ENCODE results near the gene OSMR. TPM values are rescaled to one million over a fixed set of nuclear protein-coding genes. Genes with fewer than 3 reads are reported as not detected.

The OSMR gene
- total RNA-seq, 3 donors from 2014 or later = 3.3 to 24.9 (median 13.0) TPM

DNA sequence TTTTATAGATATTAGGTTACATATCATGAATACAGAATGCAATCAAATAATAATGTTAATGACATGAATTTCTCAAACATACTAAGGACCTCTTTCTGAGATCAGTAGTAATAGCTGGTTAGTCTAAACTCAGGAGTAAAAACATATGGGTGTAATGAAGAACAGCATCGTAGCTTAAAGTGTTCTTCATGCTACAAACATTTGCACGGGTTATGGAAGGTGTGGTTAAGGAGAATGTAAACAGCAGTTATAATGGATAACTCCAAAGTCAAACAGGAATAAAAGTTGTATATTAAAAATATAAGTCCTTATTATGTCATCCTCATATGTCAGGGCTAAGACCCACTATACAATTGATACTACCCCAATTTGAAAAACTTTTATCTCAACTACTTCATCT lies 115.9 kb downstream of the OSMR start:
- H3K36me3 ChIP-seq (ENCODE audit: low read depth) = no peaks in the 10 kb centered on the region
- TF ChIP-seq, protein P1, sequence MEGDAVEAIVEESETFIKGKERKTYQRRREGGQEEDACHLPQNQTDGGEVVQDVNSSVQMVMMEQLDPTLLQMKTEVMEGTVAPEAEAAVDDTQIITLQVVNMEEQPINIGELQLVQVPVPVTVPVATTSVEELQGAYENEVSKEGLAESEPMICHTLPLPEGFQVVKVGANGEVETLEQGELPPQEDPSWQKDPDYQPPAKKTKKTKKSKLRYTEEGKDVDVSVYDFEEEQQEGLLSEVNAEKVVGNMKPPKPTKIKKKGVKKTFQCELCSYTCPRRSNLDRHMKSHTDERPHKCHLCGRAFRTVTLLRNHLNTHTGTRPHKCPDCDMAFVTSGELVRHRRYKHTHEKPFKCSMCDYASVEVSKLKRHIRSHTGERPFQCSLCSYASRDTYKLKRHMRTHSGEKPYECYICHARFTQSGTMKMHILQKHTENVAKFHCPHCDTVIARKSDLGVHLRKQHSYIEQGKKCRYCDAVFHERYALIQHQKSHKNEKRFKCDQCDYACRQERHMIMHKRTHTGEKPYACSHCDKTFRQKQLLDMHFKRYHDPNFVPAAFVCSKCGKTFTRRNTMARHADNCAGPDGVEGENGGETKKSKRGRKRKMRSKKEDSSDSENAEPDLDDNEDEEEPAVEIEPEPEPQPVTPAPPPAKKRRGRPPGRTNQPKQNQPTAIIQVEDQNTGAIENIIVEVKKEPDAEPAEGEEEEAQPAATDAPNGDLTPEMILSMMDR (IDR thresholded peaks at IDR 0.05) = no peak
- no peaks in the 10 kb centered on the region for H3K4me1 ChIP-seq (ENCODE audit: low read depth)
- no peak for DNase-seq
- no peaks in the 10 kb centered on the region for H3K9me3 ChIP-seq
- no peak for ATAC-seq
- no peak overlapping the region for H3K4me3 ChIP-seq
- intact Hi-C loops (cut with DNase I, micrococcal nuclease) = no loop called here

GRCh38 chr5:38968665-38969064 lies 122.9 kb downstream of the OSMR start:
- H3K4me1 ChIP-seq (ENCODE audit: low read depth) = no peaks in the 10 kb centered on the region
- ATAC-seq = no peak
- no peak for DNase-seq
- no peak overlapping the region for H3K4me3 ChIP-seq
- intact Hi-C loops (cut with DNase I, micrococcal nuclease) = no loop called here
- TF ChIP-seq, protein P1 (IDR thresholded peaks at IDR 0.05) = no peak
- no peaks in the 10 kb centered on the region for H3K9me3 ChIP-seq
- no peaks in the 10 kb centered on the region for H3K36me3 ChIP-seq (ENCODE audit: low read depth)

DNA sequence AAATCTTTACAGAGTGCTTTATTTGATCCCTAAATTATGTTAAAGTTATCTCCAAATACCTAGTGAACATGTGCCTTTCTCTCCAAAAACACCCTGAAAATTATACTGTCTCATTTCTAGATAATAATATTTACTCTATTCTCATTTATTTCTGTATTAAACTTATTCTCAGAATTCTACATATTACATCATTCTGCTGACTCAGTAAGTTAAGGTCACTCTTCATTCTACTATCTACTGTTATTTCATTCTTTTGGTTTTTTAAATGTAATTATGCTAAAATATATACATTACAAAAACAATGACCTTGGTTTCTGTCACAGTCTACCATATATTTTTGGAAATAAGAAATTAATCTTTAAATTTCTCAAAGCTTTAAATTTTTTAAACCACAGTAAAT lies 132.2 kb downstream of the OSMR start:
- no peak overlapping the region for H3K4me3 ChIP-seq
- DNase-seq = no peak
- no peaks in the 10 kb centered on the region for H3K9me3 ChIP-seq
- H3K36me3 ChIP-seq (ENCODE audit: low read depth) = no peaks in the 10 kb centered on the region
- TF ChIP-seq, protein P1 (IDR thresholded peaks at IDR 0.05) = no peak
- intact Hi-C loops (cut with DNase I, micrococcal nuclease) = no loop called here
- no peak for ATAC-seq
- H3K4me1 ChIP-seq (ENCODE audit: low read depth) = no peaks in the 10 kb centered on the region

- H3K4me1 ChIP-seq (ENCODE audit: low read depth) = no peaks in the 10 kb centered on the region
- H3K9me3 ChIP-seq = no peaks in the 10 kb centered on the region
- no peak overlapping the region for H3K4me3 ChIP-seq
- intact Hi-C loops (cut with DNase I, micrococcal nuclease) = no loop called here
- DNase-seq (no peak), ATAC-seq (no peak)
- TF ChIP-seq, protein P1 (IDR thresholded peaks at IDR 0.05) = no peak
- H3K36me3 ChIP-seq (ENCODE audit: low read depth) = no peaks in the 10 kb centered on the region
Observed at GRCh38 chr5:38979535-38979934, 133.7 kb downstream of the OSMR start.

Other genes with a start within 250 kb of the OSMR start
- gene RICTOR, start 228.4 kb downstream of the OSMR start, total RNA-seq = 10 to 100 TPM; 24.3 to 41.9 (median 36.5) TPM